WTC11 (cell line): ENCODE results near the gene ZNF665. TPM values are rescaled to one million over a fixed set of nuclear protein-coding genes. Genes with fewer than 3 reads are reported as not detected.

Experiments
- ATAC-seq: fragments of 200-7000 bp; cut with Tn5 transposase; 2 replicates; pipeline ENCODE4 v1.10.0; 2021; ENCODE audit warnings: mild to moderate bottlenecking, moderate library complexity
- CTCF ChIA-PET: fragments of 300-600 bp; sonication (Branson Sonifier 250); formaldehyde crosslinking; loops from one replicate; lab custom pipeline; 2021; ENCODE audit warnings: antibody characterized with exemption; lab: Charles Lee
- POLR2A ChIA-PET: fragments of 350-600 bp; sonication (Branson Sonifier 250); formaldehyde crosslinking; loops from one replicate; lab custom pipeline; 2021; ENCODE audit warnings: antibody characterized with exemption; lab: Charles Lee
- DNase-seq: peaks from one replicate; pipeline ENCODE4 v3.0.0; 2021; ENCODE audit warnings: low spot score
- H3K27ac Mint-ChIP-seq: 2 replicates; pipeline ENCODE4 v1.8.0; 2021; ENCODE audit warnings: mixed read lengths
- H3K27me3 Mint-ChIP-seq: 2 replicates; pipeline ENCODE4 v1.8.0; 2021; ENCODE audit warnings: low read depth, mild to moderate bottlenecking, moderate library complexity, mixed read lengths
- H3K36me3 Mint-ChIP-seq: 2 replicates; pipeline ENCODE4 v1.8.0; 2021; ENCODE audit warnings: mixed read lengths
- H3K4me1 Mint-ChIP-seq: 2 replicates; pipeline ENCODE4 v1.8.0; 2022; ENCODE audit warnings: mixed read lengths
- H3K4me3 Mint-ChIP-seq: 2 replicates; pipeline ENCODE4 v1.8.0; 2021; ENCODE audit warnings: mild to moderate bottlenecking, moderate library complexity, mixed read lengths
- H3K9me3 Mint-ChIP-seq: 2 replicates; pipeline ENCODE4 v1.8.0; 2021; ENCODE audit warnings: mixed read lengths
- CREM ChIP-seq: sonication (generic); formaldehyde crosslinking; IDR thresholded peaks from 2 replicates; pipeline ENCODE4 v1.8.1; 2022; ENCODE audit warnings: mild to moderate bottlenecking, missing genetic modification reagents, moderate library complexity
- ELF4 ChIP-seq: sonication (generic); formaldehyde crosslinking; IDR thresholded peaks from 2 replicates; pipeline ENCODE4 v1.8.1; 2022; ENCODE audit warnings: low read depth, mild to moderate bottlenecking, moderate library complexity, missing genetic modification reagents
- JAZF1 ChIP-seq: fragments of 250-450 bp; sonication (Bioruptor Pico); IDR thresholded peaks from 2 replicates; pipeline ENCODE4 v1.9.0; 2021; ENCODE audit warnings: moderate library complexity, mild to moderate bottlenecking, inconsistent platforms
- KAT7 ChIP-seq: sonication (generic); formaldehyde crosslinking; IDR thresholded peaks from 2 replicates; pipeline ENCODE4 v1.8.1; 2023; ENCODE audit warnings: missing genetic modification reagents, mild to moderate bottlenecking, borderline replicate concordance
- NFE2L1 ChIP-seq: sonication (generic); formaldehyde crosslinking; IDR thresholded peaks from 2 replicates; pipeline ENCODE4 v1.8.1; 2023; ENCODE audit warnings: missing genetic modification reagents
- RORB ChIP-seq: fragments of 250-450 bp; sonication (Bioruptor Pico); IDR thresholded peaks from 2 replicates; pipeline ENCODE4 v1.9.0; 2021; ENCODE audit warnings: mild to moderate bottlenecking
- SOX15 ChIP-seq: fragments of 250-450 bp; sonication (Bioruptor Pico); IDR thresholded peaks from 2 replicates; pipeline ENCODE4 v1.9.0; 2021; ENCODE audit warnings: mild to moderate bottlenecking
- TP53 ChIP-seq: sonication (generic); formaldehyde crosslinking; IDR thresholded peaks from 2 replicates; pipeline ENCODE4 v1.8.1; 2023; ENCODE audit warnings: mild to moderate bottlenecking, missing genetic modification reagents
- ZNF219 ChIP-seq: sonication (generic); formaldehyde crosslinking; IDR thresholded peaks from 2 replicates; pipeline ENCODE4 v1.8.0; 2023; ENCODE audit warnings: missing genetic modification reagents, mild to moderate bottlenecking, borderline replicate concordance
- total RNA-seq: library from RNA; stranded (reverse); gene quantifications from 3 replicates; pipeline ENCODE4 v1.2.3, GENCODE V29; 2021
- TF ChIP-seq, protein P1 (sequence below): sonication (generic); formaldehyde crosslinking; IDR thresholded peaks from 2 replicates; pipeline ENCODE4 v1.8.1; 2023; ENCODE audit warnings: mild to moderate bottlenecking, missing genetic modification reagents
- TF ChIP-seq, protein P2 (sequence below): sonication (generic); formaldehyde crosslinking; IDR thresholded peaks from 2 replicates; pipeline ENCODE4 v1.8.1; 2023; ENCODE audit warnings: mild to moderate bottlenecking, missing genetic modification reagents, borderline replicate concordance
- TF ChIP-seq, protein P3 (sequence below): sonication (generic); formaldehyde crosslinking; IDR thresholded peaks from 2 replicates; pipeline ENCODE4 v1.8.0; 2022; ENCODE audit warnings: mild to moderate bottlenecking, missing genetic modification reagents
- TF ChIP-seq, protein P4 (sequence below): fragments of 250-450 bp; sonication (Bioruptor Pico); conservative IDR thresholded peaks from 2 replicates; pipeline ENCODE4 v1.9.0; 2021; ENCODE audit warnings: mild to moderate bottlenecking
- TF ChIP-seq, protein P5 (sequence below): sonication (generic); formaldehyde crosslinking; IDR thresholded peaks from 2 replicates; pipeline ENCODE4 v1.8.0; 2023; ENCODE audit warnings: missing genetic modification reagents
- TF ChIP-seq, protein P6 (sequence below): sonication (generic); formaldehyde crosslinking; IDR thresholded peaks from 2 replicates; pipeline ENCODE4 v1.8.1; 2022; ENCODE audit warnings: mild to moderate bottlenecking, missing genetic modification reagents, moderate library complexity, borderline replicate concordance

Gene ZNF665
- total RNA-seq, 1 experiment from 2014 or later, result 7.5 TPM

DNA sequence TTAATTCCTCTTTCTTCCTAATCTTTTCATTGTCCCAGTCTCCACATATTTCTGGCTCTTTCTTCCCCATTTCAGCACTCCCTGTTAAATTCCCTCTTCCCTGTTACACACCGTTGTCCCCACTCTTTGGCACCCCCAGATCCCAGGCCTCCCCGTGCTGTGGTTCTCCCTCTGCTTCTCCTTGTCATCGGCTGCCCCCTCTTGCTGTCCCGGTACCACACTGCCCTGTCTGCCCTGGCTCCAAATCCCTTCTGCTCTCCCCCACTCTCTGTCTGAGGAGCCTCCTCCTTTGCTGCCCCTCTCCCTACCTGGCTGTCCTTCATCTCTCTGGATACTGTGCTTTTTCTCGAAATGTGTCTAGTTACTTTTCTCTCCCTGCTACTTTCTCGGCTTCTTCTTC is 61.4 kb downstream of the ZNF665 start (continued):
- TF ChIP-seq, protein P1, sequence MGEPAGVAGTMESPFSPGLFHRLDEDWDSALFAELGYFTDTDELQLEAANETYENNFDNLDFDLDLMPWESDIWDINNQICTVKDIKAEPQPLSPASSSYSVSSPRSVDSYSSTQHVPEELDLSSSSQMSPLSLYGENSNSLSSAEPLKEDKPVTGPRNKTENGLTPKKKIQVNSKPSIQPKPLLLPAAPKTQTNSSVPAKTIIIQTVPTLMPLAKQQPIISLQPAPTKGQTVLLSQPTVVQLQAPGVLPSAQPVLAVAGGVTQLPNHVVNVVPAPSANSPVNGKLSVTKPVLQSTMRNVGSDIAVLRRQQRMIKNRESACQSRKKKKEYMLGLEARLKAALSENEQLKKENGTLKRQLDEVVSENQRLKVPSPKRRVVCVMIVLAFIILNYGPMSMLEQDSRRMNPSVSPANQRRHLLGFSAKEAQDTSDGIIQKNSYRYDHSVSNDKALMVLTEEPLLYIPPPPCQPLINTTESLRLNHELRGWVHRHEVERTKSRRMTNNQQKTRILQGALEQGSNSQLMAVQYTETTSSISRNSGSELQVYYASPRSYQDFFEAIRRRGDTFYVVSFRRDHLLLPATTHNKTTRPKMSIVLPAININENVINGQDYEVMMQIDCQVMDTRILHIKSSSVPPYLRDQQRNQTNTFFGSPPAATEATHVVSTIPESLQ (CRISPR knock-in tag), result no peak
- TF ChIP-seq CREM (CRISPR knock-in tag) (no peak), KAT7 (no peak), ZNF219 (CRISPR knock-in tag) (no peak), SOX15 (no peak), RORB (CRISPR knock-in tag) (no peak), NFE2L1 (CRISPR knock-in tag) (no peak)
- TF ChIP-seq, protein P2, sequence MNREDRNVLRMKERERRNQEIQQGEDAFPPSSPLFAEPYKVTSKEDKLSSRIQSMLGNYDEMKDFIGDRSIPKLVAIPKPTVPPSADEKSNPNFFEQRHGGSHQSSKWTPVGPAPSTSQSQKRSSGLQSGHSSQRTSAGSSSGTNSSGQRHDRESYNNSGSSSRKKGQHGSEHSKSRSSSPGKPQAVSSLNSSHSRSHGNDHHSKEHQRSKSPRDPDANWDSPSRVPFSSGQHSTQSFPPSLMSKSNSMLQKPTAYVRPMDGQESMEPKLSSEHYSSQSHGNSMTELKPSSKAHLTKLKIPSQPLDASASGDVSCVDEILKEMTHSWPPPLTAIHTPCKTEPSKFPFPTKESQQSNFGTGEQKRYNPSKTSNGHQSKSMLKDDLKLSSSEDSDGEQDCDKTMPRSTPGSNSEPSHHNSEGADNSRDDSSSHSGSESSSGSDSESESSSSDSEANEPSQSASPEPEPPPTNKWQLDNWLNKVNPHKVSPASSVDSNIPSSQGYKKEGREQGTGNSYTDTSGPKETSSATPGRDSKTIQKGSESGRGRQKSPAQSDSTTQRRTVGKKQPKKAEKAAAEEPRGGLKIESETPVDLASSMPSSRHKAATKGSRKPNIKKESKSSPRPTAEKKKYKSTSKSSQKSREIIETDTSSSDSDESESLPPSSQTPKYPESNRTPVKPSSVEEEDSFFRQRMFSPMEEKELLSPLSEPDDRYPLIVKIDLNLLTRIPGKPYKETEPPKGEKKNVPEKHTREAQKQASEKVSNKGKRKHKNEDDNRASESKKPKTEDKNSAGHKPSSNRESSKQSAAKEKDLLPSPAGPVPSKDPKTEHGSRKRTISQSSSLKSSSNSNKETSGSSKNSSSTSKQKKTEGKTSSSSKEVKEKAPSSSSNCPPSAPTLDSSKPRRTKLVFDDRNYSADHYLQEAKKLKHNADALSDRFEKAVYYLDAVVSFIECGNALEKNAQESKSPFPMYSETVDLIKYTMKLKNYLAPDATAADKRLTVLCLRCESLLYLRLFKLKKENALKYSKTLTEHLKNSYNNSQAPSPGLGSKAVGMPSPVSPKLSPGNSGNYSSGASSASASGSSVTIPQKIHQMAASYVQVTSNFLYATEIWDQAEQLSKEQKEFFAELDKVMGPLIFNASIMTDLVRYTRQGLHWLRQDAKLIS (CRISPR knock-in tag), result no peak
- TF ChIP-seq, protein P3, sequence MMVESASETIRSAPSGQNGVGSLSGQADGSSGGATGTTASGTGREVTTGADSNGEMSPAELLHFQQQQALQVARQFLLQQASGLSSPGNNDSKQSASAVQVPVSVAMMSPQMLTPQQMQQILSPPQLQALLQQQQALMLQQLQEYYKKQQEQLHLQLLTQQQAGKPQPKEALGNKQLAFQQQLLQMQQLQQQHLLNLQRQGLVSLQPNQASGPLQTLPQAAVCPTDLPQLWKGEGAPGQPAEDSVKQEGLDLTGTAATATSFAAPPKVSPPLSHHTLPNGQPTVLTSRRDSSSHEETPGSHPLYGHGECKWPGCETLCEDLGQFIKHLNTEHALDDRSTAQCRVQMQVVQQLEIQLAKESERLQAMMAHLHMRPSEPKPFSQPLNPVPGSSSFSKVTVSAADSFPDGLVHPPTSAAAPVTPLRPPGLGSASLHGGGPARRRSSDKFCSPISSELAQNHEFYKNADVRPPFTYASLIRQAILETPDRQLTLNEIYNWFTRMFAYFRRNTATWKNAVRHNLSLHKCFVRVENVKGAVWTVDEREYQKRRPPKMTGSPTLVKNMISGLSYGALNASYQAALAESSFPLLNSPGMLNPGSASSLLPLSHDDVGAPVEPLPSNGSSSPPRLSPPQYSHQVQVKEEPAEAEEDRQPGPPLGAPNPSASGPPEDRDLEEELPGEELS (CRISPR knock-in tag), result no peak
- TF ChIP-seq, protein P4, sequence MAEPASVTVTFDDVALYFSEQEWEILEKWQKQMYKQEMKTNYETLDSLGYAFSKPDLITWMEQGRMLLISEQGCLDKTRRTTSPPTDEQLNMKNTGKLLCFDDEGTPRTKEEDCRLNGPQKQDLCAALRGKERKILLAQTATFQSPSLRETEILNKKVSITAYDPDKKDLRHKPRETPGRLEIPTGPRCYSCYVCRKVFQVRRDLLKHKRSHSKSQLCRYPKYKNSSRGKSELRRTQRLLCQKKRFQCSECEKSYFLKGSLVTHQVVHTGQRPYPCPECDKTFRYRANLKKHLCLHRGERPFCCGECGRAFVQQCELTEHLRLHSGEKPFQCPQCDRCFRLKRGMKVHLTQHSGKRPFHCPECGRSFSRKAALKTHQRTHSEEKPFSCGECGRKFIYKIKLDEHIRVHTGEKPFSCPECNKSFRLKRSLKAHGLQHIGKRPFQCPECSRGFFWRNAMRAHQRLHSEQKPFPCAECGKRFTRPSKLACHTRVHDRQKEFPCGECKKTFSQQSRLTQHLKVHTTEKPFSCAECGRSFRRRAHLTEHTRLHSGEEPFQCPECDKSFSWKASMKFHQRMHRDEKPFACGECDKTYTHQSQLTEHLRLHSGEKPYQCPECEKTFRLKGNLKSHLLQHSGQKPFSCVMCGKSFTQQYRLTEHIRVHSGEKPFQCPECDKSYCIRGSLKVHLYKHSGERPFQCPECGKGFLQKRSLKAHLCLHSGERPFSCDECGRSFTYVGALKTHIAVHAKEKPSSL (CRISPR knock-in tag), result no peak
- TF ChIP-seq, protein P5, sequence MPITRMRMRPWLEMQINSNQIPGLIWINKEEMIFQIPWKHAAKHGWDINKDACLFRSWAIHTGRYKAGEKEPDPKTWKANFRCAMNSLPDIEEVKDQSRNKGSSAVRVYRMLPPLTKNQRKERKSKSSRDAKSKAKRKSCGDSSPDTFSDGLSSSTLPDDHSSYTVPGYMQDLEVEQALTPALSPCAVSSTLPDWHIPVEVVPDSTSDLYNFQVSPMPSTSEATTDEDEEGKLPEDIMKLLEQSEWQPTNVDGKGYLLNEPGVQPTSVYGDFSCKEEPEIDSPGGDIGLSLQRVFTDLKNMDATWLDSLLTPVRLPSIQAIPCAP (CRISPR knock-in tag), result no peak
- TF ChIP-seq, protein P6, sequence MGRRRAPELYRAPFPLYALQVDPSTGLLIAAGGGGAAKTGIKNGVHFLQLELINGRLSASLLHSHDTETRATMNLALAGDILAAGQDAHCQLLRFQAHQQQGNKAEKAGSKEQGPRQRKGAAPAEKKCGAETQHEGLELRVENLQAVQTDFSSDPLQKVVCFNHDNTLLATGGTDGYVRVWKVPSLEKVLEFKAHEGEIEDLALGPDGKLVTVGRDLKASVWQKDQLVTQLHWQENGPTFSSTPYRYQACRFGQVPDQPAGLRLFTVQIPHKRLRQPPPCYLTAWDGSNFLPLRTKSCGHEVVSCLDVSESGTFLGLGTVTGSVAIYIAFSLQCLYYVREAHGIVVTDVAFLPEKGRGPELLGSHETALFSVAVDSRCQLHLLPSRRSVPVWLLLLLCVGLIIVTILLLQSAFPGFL, result no peak
- TF ChIP-seq, all 79 proteins: peak for 0

DNA sequence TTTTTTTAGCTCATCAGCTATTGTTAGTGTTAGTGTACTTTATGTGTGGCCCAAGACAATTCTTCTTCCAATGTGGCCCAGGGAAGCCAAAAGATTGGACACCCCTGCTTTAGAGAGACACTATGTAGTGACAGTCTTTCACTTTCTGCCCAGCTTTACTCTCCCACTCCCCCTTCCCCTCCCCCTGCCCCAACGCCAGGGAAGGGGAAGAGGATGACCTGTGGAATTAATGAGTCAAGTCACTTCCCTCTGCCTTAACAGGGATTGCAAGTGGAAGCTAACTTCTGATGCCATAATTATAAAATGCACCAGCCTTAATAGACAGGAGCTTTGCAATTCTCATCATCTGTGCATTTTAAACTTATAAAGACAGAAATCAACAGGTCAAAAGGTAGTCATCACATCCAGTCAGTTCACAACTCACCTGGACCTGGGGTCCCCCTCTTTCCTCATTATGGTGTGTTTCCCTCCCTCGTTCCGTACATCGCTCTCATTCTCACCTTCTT is 62.0 kb downstream of the ZNF665 start:
- Mint-ChIP-seq H3K9me3 (no peaks in the 10 kb centered on the region), H3K4me1 (peaks cover 30% of the 10 kb centered on the region), H3K36me3 (no peaks in the 10 kb centered on the region), H3K27ac (no peak overlapping the region), H3K4me3 (peak overlapping the region; percentile 74), H3K27me3 (peaks cover 11% of the 10 kb centered on the region)
- no peak for ATAC-seq
- ChIA-PET POLR2A (no interaction called here), CTCF (interaction anchor here (0.6 to 2.3 kb wide), 5 partner anchors 26 to 165 kb away, joined by 3 to 9 read pairs (median 4); no protein-coding TSS in a partner anchor)
- TF ChIP-seq ELF4 (no peak), RORB (CRISPR knock-in tag) (no peak), JAZF1 (CRISPR knock-in tag) (no peak), TP53 (CRISPR knock-in tag) (no peak)
- no peak for DNase-seq
